GM10847 (cell line): ENCODE measurements around the gene MEX3D.

Experiments used
- POLR2A ChIP-seq: IDR thresholded peaks from 2 replicates; pipeline ENCODE4 v1.6.1; 2011; ENCODE audit not compliant: insufficient read length; ENCODE audit errors: extremely low read depth

Gene MEX3D

GRCh38 chr19:1566392-1567115, 1.6 kb downstream of the MEX3D start:
- TF ChIP-seq POLR2A = no peak

DNA sequence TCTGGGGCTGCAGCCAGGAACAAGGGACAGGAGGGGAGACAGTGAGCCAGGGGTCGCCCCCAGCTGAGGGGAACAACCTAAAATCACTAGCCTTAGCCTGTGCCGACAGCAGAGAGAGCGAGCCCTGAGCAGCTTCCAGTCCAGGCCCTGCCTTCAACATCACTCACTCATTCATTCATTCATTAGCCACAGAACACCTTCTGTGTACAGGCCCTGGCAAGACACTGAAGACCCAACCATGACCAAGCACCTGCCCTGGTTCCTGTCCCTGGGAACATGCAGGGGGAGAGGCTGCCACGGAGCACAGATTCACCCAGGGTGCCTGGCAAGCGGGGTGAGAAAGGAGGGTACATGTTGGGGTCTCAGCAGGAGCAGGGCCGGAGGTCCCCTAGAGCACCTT, 4.9 kb downstream of the MEX3D start:
- TF ChIP-seq POLR2A = no peak

DNA sequence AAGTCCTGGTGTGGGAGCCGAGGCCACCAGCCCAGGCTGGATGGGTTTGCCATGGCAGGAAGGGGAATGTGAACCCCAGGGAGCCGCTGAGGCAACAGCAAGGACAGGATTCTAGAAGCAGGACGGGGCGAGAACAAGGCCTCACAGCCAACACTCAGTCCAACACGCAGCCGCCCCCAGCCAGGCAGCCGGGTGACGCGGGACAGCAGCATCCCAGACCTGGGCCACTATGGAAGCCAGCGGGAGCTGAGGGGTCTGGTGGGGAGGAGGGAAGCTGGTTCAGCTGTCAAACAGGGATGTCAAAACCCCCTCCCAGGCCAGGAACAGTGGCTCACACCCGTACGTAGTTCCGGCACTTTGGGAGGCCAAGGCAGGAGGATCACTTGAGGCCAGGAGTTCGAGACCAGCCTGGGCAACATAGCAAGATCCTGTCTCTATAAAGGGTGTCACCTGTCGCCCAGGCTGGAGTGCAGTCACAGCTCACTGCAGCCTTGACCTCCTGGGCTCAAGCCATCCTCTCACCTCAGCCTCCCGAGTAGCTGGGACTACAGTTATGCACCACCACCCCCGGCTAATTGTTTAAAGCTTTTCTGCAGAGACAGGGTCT, 6.8 kb downstream of the MEX3D start:
- TF ChIP-seq POLR2A = no peak

DNA sequence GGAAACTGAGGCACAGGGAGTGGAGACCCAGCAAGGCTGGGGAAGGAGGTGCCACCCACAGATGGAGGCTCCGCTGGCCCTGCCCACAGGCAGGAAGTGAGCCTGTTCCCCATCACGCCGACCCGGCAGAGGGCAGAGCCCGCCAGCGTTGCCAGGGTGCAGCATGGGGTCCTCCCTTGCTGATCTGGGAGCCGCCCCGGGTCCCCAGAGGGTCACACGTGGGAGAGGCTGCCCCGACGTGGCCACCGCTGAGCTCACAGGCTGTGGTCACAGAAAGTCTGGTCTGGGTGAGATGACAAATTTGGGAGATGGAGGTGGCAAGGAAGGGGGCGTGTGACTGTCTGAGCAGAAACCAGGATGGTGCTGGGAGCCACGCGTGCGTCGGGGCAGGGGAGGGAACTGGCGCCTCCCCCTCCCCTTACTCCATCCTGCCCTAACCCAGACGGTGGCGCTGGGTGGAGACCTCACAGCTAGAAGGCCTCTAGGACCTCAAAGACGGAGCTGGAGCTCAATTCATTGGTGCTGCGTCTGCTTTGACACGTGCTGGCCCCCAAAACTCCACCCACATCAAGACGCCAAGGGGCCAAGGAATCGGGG, 7.7 kb downstream of the MEX3D start:
- TF ChIP-seq POLR2A = no peak

DNA sequence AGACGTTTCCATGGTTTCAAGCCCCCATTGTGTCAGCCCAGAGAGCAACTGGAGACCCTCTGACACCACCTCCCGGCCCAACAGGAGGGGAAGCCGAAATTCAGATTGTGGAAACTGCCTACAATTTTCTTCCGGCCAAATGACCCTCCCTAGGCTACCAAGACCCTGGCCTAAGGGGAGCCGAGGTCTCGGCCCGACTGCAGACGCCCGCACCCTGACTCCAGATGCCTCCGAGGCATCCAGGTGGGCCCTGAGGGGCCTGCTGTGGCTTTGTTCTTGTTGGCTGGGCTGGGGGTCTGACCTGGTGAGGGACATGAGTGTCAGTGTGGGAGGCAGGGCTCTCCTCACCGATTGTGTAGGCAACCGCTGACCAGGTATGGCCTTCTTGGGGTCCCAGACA, 9.6 kb downstream of the MEX3D start:
- no peak for TF ChIP-seq POLR2A

DNA sequence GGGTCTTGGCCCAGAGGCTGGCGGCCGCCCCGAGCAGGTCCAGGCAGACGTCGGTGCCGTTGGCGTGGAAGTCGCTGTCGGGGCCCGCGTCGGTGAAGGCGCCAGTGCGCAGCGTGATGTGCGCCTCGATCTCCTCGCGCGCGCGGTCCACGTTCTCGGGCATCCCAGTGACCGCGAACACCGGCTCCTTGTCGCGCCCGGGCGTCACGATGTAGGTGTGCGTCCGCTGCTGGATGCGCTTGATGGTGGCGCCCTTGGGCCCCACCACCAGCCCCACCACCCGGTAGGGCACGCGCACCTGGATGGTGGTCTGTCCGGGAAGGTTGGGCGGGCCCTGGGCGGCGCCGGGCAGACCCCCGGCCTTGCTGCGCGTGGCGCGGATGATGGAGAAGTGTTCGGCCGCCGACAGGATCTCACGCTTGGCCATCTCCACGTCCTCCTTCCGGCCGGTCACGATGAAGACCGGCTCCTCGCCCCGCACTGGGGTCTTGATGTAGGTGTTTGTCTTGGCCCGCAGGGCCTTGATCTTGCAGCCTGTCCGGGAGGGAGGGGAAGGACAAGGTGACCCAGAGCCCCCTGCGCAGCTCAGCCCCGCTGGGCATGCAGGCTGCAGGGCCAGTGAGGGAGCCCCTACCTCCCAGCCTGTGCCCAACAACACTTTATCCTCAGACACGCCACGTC, 11.6 kb downstream of the MEX3D start:
- no peak for TF ChIP-seq POLR2A

- TF ChIP-seq POLR2A = no peak
These were observed 12.4 kb downstream of the MEX3D start for GRCh38 chr19:1555487-1556389.

GRCh38 chr19:1554968-1555367, 13.2 kb downstream of the MEX3D start:
- TF ChIP-seq POLR2A = no peak

DNA sequence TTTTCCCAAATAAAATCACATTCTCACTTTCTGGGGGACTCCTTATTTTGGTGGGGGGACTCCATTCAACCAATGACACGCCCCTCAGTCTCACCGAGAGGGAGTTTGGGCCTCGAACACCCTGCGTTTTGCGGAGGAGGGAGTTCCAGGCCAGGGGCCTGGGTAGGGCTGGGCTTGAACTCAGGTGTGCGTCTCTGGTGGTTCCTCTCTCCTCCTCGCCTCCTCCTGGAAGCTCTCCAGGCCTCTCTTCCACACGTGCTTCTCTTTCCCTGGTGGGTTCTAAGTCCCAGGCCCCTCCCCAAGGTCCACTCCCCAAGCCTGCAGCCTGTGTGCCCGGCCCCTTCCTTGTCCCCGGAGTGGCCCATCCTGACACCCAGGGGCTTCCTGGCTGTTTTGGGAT, 14.7 kb downstream of the MEX3D start:
- no peak for TF ChIP-seq POLR2A

GRCh38 chr19:1551068-1552040, 16.8 kb downstream of the MEX3D start:
- TF ChIP-seq POLR2A = no peak

DNA sequence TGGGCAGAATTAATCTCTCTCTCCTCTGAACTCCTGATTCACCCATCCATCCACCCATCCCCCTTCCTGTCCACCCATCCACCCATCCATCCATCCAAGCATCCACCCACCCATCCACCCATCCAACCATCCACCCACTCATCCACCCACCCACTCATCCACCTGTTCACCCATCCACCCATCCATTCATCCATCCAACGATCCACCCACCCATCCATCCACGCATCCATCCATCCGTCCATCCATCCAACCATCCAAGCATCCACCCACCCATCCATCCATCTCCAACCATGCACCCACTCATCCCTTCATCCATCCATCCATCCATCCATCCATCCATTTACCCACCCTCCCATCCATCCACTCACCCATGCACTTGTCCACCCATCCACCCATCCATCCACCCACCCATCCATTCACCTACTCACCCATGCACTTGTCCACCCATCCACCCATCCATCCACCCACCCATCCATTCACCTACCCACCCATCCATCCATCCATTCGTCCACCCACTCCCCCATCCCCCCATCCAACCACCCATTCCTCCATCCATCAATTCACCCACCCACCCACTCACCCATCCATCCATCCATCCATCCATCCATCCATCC, 18.7 kb downstream of the MEX3D start:
- TF ChIP-seq POLR2A = no peak

GRCh38 chr19:1540365-1540925, 27.7 kb downstream of the MEX3D start:
- no peak for TF ChIP-seq POLR2A

GRCh38 chr19:1538978-1539377, 29.1 kb downstream of the MEX3D start:
- no peak for TF ChIP-seq POLR2A

DNA sequence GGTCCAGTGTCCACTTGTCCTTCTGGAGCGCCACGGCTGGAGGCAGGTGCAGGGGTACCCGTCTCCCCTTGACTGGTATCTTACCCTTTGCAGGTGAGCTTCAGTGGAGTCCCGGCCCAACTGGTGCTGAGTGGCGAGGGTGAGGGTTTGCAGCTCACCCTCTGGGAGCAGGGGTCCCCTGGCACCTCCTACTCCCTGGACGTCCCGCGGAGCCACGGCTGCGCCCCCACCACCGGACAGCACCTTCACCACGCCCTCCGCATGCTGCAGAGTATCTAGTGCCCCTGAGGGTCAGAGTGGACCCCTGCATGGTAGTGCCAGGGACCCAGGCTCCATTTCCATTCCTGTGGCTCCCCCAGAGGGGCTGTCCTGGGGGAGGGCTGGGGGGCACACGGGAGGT, 33.2 kb downstream of the MEX3D start:
- no peak for TF ChIP-seq POLR2A
